ENCODE measurements around the gene E2F6.
A peak's percentile ranks its signal among the peaks of the same experiment; 100 is the strongest.

Gene E2F6

GRCh38 chr2:11465485-11466306, at the start of gene E2F6:
TSS of gene E2F6 (minus strand) at chr2:11466161. CDS start at chr2:11465879, 282 bp downstream.
- DNase-seq = peak; percentile 75

DNA sequence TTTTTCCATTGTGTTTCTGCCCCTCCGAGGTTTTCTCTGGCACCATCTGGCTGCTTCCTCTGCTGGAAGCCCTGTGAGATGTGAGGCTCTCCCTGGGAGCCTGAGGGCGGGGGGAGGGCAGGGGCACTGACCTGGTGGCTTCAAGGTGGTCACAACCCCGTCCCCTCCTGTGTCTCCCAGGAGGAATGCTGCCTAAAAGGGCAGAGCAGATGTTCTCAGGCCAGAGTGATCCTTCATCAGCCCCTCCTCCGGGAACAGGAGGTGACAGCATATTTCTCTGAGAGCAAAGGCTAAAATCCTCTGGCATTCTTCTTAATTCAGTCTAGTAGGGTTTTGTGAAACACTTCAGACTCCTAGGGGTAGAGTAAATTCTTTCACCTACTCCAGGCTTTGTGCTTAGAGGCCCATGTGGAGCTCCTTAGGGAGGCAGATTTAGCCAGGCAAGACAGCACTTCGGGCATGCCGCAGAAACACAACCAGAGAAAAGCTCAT, 49.6 kb upstream of the E2F6 start:
- no peak for DNase-seq

DNA sequence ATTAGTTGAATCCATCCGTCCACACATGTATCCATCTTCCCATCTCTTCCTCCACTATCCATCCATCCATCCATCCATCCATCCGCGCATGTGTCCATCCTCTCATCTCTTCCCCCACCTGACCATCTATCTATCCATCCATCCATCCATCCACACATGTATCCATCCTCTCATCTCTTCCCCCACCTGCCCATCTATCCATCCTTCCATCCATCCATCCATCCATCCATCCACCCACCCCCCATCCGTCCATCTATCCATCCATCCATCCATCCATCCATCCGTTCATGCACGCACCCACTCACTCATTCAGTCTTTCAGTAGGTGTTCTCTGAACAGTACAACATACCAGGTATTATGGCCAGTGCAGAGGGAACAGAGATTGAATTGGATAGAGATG, 48.9 kb upstream of the E2F6 start:
- DNase-seq = no peak

DNA sequence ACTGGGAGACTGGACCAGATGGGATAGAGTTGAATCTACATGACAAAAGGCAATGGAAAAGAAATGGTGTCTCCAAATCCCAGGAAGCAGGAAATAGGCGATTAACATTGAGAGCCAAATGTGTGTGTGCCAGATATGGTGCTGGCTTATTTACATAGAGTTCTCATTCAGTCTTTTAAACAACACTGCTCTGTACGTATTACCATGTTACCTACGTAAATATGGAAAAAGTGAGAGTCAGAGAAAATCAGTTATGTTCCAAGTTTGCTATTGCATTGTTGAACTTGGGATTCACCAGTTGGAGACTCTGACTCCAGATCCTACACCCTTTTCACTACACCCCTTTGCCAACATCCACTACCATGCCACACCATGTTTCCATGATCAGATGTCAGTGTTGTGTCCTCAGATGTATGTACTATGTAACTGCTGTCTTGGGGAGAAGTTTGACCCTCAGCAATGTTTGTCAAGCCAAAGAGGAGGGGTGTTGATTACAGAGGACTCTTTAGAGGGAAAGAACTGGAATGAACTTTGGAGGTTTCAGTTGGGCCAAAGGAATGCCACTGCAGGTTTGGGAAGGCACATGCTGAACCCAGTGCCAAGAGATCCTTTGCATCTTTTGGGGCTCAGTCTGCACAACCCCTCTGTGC, 48.2 kb upstream of the E2F6 start:
- DNase-seq = no peak

DNA sequence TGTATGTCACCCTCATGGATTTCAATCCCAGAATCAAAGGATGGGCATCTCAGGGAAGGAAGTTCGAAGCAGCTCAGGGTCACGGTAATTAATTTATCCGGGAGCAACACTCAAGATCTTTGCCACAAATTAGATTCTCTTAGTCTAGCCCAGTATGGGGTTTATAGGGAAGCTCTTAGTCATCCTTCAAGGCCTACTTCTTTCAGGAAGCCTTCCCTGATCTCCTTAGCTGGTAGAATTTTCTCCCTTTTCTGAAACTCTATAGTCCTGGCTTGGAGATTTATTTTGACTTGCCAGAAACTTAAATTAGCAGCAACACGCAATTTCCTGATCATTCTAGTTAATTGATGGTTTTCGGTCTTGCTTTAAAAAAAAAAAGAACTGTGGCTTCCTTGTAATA, 47.4 kb upstream of the E2F6 start:
- no peak for DNase-seq

DNA sequence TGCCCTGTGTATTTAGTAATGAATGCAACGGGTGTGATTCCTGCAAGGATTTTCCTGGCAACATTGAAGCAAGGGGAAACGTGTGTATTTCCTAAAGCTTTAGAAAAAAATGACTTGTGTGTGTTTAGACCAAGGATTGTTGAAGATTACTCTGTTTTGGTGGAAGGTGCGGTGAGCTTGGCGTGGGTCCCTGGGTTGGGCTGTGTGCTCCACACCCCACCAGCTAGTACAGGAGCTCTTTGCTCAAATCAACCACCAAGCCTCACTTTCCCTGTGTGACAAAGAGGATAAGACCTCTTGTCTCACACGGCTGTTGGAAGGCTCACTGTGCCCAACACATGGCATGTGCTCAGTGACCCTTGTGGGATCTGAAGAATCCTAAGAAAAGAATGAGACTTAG, 46.5 kb upstream of the E2F6 start:
- no peak for DNase-seq

DNA sequence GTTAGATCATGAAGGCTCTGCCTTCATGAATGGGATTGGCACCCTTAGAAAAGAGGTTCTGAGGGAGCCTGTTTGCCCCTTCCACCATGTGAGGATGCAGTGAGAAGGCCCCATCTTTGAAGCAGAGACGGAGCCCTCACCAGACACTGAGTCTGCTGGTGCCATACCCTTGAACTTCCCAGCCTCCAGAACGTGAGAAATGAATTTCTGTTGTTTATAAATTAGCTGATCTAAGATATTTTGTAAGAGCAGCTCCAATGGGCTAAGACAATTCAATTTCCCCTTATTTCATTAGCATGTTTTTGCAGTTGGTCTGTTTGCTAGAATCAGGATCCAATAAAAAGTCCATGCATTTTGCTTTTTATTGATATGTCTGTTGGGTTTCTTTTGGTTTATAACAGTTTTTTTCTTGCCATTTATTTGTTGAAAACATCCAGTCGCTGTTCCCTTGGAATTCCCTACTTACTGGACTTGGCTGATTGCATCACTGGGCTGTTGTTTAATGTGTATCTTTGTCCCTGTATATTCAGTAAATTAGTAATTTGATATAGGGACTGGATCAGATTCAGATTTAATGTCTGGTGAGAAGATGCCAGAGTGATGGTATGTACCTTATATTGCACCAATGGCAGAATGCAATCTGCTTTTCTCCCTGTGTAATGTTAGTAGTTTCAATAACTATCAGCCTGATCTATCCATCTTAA, 43.8 kb upstream of the E2F6 start:
- no peak for DNase-seq

GRCh38 chr2:11508279-11508678, 42.3 kb upstream of the E2F6 start:
- DNase-seq = no peak

DNA sequence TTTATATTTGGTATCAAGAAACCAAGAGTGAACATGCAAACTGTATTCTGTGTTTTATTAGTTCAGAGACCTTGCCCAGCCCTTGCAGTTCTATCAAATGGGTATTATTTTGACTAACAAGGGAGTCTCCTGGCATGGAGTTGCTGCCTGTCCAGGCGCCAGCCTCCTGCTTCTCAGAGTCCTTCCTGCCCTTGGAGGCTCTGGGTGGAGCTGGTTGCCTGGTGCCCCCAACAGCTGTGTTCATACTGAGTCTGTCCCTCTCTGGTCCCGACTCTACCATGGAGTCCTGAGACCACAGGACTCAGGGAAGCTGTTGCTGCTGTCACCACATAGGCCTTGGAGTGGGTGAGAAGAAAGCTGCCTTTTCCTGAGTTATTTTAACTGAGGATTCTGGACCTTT, 41.6 kb upstream of the E2F6 start:
- DNase-seq = no peak

GRCh38 chr2:11506611-11506969, 40.6 kb upstream of the E2F6 start:
- no peak for DNase-seq

GRCh38 chr2:11505652-11506610, 40.0 kb upstream of the E2F6 start:
- no peak for DNase-seq

GRCh38 chr2:11503354-11503927, 37.5 kb upstream of the E2F6 start:
- DNase-seq = no peak

GRCh38 chr2:11502740-11503292, 36.9 kb upstream of the E2F6 start:
- DNase-seq = no peak

DNA sequence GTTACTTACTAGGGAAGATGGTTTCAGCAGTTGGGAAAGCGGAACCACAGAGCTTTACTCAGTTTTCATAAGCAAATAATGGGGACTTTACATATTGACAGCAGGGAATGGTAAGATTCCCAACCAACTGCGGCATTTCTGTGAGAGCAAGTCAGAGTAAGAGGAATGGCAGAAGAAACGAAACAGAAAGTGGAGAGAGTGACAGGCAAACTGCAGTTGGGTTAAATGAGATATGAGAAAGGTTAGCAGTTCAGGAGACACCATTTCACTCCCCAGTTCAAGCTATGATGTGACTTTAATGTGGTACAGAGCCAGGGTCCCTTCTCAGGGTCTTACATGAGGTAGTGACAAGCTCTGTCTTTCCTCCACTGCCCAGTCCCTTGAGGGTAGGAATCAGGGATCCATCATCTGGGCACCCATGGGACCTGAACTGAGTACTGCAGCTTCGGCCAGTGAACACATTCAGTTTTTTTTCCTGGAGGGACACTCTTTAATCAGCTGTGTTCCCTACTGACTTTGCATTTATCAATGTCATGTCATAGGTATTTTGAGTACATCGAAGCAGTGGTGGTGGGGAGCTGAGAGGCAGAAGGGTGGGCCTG, 34.8 kb upstream of the E2F6 start:
- DNase-seq = no peak

DNA sequence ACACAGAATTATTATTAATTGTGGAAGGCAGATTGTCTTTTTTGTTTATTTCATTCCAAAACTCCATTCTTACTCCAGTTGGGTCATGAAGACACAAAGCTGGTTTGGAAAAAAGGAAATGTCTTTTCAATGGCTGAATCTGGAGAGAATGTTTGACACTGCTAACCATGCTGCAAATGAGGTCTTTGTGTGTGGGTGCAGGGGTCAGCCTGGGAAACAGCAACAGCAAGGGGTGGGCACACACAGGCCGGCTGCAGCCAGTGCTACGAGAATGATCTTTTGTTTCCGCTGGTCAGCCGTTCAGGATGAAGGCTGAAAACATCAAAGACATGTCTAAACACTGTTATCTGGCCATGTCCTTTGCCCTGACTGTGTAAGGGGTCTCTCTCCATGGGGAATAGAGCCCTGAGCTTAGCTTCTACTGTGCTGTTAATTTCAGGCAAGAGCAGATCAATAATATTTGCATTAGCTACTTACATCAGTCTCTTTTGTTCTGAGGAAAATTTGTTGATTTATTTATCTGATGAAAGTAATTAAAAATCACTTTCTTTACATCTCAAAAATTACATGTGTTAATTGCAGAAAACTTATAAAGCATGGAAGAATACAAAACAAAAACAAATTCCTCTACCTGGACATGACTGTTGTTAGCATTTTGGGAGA, 33.3 kb upstream of the E2F6 start:
- DNase-seq = no peak

DNA sequence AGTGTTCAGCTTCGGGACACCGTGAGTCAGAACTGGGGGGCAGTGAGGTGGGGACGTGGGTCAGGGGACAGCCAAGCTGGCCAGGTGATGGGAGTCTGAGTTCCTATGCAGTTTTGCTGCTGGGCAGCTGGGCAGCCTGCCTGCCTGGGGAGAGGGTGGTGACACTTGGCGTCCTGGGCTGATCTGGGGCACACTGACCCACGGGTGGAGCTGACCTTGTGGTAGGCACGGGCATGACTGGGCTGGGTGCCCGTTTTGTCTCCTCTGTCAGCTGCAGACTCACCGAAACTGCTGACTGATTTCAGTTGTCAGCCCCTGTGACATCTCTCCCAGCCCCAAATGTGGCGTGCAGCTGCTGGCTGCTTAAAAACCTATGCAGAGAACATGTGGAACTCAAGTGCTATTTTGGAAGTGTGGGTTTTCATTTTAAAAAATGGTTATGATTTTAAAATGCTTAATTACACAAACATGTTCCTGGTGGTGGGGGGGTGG, 32.6 kb upstream of the E2F6 start:
- DNase-seq = no peak

DNA sequence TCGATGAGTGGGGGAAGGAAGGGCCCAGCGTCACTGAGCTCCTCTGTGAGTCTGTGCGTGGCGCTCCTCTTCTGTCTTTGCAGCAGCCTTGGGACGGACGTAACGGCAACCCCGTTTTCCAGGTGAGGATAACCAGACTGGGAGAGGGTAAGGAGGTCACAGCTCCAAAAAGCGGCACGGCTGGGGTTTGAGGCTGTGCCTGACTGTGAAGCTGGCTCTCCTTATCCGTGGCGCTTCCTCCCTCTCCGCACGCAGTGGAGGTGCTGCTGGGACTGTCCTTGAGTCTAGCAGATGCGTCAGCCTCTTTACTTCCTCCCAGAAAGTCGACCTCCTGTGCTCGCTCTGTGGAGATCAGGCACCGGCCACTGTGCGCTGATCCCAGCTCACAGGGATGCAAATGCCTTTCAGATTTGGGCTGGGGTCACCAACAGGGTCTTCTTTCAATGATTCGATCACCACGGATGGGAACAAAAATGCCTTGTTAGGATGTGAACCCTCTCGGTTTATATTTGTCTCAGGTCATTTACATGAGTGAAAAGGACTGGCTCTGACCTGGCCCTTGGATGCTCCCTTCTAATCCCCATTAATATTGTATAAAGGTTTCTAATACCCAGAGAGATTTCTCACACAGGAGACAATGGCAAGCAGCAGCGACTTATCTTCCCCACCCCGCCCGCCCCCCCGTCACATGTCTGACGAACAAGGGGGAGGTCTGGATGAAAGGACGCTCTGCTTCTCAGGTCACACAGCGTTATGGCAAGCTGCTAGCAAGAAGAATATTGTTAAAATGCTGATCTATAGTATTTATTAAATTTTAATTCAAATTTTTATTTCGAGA, 30.1 kb upstream of the E2F6 start:
- DNase-seq = no peak

DNA sequence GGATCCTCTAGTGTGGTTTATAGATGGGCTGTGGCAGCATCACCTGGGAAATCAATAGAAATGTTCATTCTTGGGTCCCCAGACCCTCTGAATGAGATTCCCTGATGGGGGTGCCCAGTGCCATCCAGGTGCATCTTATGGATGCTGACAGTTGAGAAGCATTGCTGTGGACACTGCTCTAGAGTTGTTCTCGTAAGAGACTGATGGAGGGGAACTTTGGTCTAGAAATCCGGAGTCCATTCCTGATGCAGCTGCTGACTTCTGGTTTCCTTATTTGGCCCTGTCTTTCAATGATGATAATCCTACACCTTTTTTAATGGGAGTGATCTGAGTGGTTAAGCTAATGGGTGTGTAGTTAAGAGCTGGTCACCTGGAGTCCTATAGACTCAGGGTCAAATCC, 28.3 kb upstream of the E2F6 start:
- DNase-seq = no peak

GRCh38 chr2:11493282-11493681, 27.3 kb upstream of the E2F6 start:
- no peak for DNase-seq

- DNase-seq = no peak
Observed at GRCh38 chr2:11492720-11493119, 26.8 kb upstream of the E2F6 start.
